Measurements from ENCODE around the gene VAV1.
"Not testable (repeated sequence)": the region's sequence is repeated elsewhere in the genome, so short reads cannot be mapped to it uniquely, and the experiment has no call there.

The VAV1 gene

GRCh38 chr19:6760606-6761005 is 11.9 kb upstream of the VAV1 start:
- DNase-seq (ENCODE audit: low read depth in 1 of 2, low spot score in 1 of 2): no peak

DNA sequence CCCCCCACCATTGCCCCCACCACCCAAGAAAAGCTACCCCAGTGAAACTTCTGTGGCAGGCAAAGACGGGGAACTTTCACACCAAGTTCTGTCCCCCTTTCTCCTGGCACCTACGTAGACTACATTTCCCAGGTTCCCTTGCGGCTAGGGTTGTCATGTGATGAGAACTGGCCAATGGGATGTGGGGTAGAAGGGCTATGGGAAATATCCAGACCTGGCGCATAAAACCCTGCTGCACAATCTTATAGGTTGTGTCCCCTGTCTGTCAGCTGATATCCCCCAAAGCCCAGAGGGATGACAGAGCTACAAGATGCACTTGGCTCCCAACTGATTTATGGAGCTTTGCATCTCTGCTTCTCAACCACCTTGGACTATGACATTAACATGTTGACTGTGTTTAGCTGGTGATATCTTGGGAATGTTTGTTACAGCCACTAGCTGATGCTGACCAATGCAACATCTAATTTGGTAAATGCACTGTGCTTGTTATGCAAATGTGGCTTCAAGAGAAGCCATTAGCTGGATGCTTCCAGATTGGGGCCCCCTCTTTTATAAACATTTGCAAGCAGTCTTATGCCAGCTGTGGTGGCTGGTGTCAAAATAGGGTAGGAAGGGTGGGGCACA is 11.3 kb upstream of the VAV1 start:
- DNase-seq (ENCODE audit: low read depth in 1 of 2, low spot score in 1 of 2): no peak

DNA sequence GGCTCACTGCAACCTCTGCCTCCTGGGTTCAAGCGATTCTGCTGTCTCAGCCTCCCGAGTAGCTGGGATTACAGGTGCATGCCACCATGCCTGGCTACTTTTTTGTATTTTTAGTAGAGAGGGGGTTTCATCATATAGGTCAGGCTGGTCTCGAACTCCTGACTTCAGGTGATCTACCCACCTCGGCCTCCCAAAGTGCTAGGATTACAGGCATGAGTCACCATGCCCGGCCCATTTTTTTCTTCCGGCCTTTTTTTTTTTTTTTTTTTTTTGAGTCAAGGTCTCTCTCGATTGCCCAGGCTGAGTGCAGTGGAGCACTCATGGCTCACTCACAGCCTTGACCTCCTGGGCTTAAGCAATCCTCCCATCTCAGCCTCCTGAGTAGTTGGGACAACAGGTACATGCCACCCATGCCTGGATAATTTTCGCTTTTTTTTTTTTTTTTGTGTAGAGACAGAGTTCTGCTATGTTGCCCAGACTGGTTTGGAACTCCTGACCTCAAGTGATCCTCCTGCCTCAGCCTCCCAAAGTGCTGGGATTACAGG is 10.2 kb upstream of the VAV1 start:
- not testable (repeated sequence) for DNase-seq (ENCODE audit: low read depth in 1 of 2, low spot score in 1 of 2)

GRCh38 chr19:6765738-6766356 is 6.7 kb upstream of the VAV1 start:
- no peak for DNase-seq (ENCODE audit: low read depth in 1 of 2, low spot score in 1 of 2)

- DNase-seq (ENCODE audit: low read depth in 1 of 2, low spot score in 1 of 2): no peak
Observed at GRCh38 chr19:6766357-6767080, 6.0 kb upstream of the VAV1 start.

DNA sequence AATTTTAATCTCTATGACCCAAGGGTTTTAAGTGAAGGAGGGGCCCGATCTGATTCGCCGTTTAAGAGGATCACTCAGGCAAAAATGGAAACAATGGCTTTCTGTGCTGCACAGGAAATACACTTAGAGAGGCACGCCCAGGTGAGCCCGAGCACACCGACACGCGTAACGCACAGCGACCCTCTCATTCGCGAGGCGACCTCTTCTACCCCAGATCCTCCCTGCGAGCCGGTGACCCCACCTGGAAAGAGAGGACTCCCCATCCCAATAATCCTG is 5.5 kb upstream of the VAV1 start:
- no peak for DNase-seq (ENCODE audit: low read depth in 1 of 2, low spot score in 1 of 2)

DNA sequence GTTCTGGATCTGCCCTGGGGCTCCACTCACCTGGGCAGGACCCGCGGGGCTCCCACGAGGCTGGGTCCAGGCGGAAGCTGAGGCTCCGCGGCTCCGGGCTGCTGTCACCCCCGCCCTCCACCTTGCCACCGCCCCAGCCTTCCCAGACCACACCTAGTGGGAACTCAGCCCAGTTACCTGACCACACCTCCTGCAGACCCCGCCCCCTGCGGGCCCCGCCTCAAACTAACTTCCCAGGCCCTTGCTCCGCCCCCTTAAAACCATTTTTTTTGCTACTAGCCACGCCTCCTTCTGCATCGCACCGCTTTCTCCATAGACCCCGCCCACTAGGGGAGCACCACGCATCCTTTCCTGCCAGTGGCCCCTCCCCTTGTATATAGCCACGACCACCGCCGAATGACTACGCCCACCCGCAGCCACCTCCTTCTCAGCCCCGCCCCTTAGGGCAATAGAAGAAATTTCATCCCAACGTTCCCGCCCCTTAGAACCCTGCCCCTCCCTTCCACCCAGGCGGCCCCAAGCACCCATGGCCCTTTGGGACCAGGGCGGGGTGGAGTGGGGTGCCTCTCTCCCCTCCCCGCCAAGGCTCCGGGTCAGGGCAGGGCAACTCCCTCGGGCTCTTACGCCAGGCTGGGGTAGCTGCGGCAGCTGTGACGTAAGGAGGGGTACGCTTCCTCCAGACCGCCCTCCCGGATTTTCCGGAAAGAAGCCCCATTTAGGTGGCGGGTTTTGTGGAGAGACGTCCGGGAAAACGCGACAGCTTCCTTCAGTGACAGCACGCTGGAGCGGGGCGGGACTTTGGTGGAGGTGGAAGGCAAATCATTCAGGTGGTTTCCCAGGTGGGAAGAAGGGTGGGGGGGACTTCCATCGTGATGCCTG is 4.9 kb upstream of the VAV1 start, which contains the start of gene SH2D3A:
TSS of gene SH2D3A (minus strand) at position 79 of the 879 bp plus-strand sequence. CDS start 3,687 bp downstream, outside the sequence.
- peak; percentile 78 to 92 for DNase-seq (ENCODE audit: low read depth in 1 of 2, low spot score in 1 of 2)

GRCh38 chr19:6768236-6768785 is 4.2 kb upstream of the VAV1 start:
- no peak for DNase-seq (ENCODE audit: low read depth in 1 of 2, low spot score in 1 of 2)

- DNase-seq (ENCODE audit: low read depth in 1 of 2, low spot score in 1 of 2): no peak
Observed at GRCh38 chr19:6769006-6769619, 3.4 kb upstream of the VAV1 start.

GRCh38 chr19:6771648-6772027 is 870 bp upstream of the VAV1 start:
- DNase-seq (ENCODE audit: low read depth in 1 of 2, low spot score in 1 of 2): not testable (repeated sequence)

- DNase-seq (ENCODE audit: low read depth in 1 of 2, low spot score in 1 of 2): no peak
Observed at GRCh38 chr19:6772866-6773322, 386 bp downstream of the VAV1 start.

DNA sequence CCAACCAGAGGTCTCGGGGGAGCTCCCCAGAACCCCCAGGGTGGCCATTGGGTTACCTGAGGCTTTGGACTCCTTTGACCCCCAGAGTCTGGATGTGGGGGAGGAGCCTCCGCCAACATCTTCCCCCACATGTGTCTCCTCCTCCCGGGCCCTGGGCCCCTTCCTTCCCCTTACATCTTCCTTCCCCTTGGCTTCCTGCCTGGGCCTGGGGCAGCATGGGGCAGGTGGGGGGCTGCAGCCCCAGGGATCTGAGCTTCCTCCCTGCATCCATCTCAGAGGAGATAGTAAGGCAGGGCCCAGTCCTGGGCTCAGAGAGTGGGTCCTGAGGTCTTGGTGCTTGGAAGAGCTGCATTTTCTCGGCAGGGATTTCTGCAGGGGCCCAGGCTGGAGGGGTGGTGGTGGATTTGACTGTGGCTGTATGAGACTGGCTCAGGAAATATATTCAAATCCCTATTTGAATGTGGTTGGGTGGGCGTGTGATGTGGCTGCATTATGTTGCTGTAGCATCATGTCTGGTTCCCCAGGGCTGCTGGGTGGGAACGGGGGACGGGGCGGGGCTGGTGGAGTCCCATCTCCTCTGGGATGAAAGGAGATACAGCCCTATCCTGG is 919 bp downstream of the VAV1 start:
- DNase-seq (ENCODE audit: low read depth in 1 of 2, low spot score in 1 of 2): peak; percentile 29 to 50

- DNase-seq (ENCODE audit: low read depth in 1 of 2, low spot score in 1 of 2): no peak
Observed at GRCh38 chr19:6774821-6775707, 2.6 kb downstream of the VAV1 start.

GRCh38 chr19:6776045-6776444 is 3.5 kb downstream of the VAV1 start:
- DNase-seq (ENCODE audit: low read depth in 1 of 2, low spot score in 1 of 2): not testable (repeated sequence)

DNA sequence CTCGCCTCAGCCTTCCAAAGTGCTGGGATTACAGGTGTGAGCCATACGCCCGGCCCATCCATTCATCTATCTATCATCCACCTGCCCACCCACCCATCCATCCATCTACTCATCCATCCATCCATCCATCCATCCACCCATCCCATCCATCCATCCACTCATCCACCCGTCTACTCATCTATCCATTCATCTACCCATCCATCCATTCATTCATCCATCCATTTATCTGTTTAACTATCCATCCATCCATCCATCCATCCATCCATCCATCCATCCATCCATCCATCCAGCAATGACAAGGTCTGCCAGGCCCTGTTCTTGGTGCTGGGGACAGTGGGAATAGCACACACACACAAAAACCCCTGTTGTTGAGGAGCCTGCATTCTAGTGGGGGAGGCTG is 4.5 kb downstream of the VAV1 start:
- DNase-seq (ENCODE audit: low read depth in 1 of 2, low spot score in 1 of 2): no peak

DNA sequence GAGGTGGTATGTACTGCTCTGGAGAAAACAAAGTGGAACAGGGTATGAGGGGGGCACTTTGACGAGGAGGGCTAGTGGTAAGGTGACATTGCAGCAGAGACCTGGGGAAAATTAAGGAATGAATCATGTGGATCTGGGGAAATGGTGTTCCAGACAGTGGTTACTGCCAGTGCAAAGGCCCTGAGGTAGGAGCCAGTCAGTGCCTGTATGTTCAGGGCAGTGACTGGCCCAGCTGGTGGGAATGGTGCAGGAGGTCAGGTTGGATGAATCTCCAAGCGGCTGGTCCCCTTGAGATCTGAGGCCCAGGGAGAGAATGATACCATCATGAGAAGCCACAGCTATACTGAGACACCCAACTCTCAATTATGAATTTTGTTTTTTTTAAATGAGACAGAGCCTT is 4.9 kb downstream of the VAV1 start:
- no peak for DNase-seq (ENCODE audit: low read depth in 1 of 2, low spot score in 1 of 2)

DNA sequence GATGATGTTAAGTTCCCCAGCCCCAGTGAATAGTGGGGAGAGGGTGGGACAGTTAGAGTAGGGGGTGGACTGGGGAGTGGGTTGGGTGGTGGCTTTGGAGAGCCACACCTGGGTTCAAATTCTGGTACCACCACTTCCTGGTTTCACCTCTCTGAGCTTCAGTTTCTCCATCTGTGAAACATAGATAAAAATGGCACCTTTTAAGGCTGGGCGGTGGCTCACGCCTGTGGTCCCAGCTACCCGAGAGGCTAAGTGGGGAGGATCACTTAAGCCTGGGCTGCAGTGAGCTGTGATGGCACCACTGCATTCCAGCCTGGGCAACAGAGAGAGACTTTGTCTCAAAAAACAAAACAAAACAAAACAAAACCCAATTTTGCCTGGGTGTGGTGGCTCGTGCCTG is 5.9 kb downstream of the VAV1 start:
- no peak for DNase-seq (ENCODE audit: low read depth in 1 of 2, low spot score in 1 of 2)

DNA sequence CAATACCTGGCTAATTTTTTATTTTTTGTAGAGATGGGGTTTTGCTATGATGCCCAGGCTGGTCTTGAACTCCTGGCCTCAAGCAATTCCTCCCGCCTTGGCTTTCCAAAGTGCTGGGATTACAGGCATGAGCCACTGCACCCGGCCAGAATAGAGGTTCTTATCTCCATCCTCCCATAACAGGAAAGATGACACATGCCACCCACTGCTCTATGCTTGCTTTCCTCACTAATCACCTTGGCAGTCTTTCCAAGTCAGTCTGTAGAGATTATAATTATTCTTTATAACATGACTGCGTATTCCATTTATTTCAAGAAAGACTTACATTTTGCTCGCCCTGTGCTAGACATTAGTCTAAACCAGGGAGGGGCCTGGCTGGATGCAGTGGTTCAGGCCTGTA is 6.7 kb downstream of the VAV1 start:
- no peak for DNase-seq (ENCODE audit: low read depth in 1 of 2, low spot score in 1 of 2)

- DNase-seq (ENCODE audit: low read depth in 1 of 2, low spot score in 1 of 2): no peak
Observed at GRCh38 chr19:6787393-6787792, 14.9 kb downstream of the VAV1 start.
